GM18907 (cell line): Measurements from ENCODE around the gene PCGF3.
A peak's percentile ranks its signal among the peaks of the same experiment; 100 is the strongest.

Source experiments
- ATAC-seq: cut with Tn5 transposase; IDR thresholded peaks from one replicate; pipeline ENCODE4 v1.9.1; 2021; ENCODE audit warnings: mild to moderate bottlenecking, moderate library complexity; ENCODE audit not compliant: unreplicated experiment

Gene PCGF3

GRCh38 chr4:705278-706082 is at the start of gene PCGF3:
PCGF3 (plus strand) TSS chr4:705832; CDS start chr4:733681, 27,849 bp downstream.
- peak; percentile 90 for ATAC-seq

- ATAC-seq, result no peak
Observed at GRCh38 chr4:656436-657337, 48.9 kb upstream of the PCGF3 start.

- no peak for ATAC-seq
Observed at GRCh38 chr4:657338-657833, 48.2 kb upstream of the PCGF3 start.

DNA sequence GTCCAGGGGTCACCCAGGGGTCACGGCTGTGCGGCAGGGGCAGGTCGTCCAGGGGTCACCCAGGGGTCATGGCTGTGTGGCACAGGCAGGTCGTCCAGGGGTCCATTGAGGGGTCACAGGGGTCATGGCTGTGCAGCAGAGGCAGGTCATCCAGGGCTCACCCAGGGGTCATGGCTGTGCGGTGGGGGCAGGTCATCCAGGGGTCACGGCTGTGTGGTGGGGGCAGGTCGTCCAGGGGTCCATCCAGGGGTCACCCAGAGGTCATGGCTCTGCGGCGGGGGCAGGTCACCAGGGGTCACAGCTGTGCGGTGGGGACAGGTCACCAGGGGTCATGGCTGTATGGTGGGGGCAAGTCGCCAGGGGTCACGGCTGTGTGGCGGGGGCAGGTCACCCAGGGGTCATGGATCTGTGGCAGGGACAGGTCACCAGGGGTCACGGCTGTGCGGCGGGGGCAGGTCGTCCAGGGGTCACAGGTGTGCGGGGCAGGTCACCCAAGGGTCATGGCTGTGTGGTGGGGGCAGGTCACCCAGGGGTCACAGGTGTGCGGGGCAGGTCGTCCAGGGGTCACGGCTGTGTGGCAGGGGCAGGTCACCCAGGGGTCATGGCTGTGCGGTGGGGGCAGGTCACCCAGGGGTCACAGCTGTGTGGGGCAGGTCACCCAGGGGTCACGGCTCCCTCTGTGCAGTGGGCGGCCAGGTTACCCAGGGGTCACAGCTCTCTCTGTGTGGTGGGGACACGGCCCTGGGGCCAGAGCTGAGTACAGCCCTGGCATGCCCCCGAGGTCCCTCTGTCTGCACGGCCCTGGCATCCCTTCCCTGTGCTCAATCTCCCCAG is 47.6 kb upstream of the PCGF3 start:
- ATAC-seq, result no peak

DNA sequence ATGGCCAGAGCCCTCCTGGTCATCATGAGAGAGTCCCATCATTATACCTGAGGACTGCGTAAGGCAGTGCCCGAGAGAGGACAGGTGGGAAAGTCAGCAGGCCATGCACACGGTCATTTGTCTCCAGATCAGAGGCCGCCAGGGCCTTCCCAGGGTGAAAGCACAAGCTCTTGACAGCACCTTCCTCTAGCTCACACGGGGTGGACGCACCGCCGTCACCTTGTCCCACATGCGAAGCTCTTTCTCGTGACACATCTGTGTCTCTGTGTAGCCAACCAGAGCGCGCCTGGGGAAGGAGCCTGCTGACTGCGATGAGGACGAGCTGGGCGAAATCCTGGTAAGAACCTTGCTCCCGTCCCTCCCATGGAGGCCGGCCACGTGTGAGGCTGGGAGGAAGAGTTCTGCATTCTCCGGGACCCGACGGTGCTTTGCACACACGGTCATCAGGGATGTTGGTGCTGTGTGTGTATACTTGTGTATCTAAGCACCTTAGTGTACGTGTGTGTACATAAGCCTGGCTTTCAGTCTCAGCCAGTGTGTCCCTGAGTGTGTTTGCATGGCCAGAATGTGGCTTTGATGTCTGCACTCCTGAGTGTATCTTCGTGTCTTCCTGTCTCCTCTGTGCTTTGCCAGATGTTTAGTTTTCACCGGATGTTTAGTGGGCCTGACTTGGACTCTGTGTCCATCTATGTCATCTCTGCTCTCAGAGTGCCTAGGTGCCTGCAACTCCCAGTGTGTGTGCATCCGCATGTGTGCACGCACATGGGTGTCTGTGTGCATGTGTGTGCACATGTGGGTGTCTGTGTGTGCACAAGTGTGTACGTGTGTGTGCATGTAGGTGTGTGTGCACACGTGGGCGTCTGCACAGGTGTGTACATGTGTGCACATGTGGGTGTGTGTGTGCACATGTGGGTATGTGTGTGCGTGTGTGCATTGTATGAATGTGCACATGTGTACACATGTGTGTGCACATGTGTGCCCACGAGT is 46.7 kb upstream of the PCGF3 start:
- ATAC-seq, result no peak

DNA sequence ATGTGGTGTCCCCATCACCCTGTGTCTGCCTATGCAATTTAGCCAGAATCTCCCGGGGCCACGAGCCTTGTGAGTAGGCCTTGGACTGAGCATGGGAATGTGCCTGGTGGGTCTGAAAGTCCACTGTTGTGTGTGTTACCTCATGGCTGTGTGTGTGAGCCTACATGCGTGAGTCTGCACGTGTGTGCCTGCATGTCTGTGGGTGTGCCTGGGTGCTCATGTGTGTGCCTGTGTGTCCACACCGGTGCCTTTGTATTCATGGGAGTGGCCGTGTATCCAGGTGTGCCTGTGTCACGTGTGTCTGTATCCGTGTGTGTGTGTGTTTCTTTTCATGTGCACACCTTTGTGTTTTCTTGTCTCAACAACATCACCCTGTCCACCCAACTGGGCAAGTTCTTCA is 45.8 kb upstream of the PCGF3 start:
- no peak for ATAC-seq

DNA sequence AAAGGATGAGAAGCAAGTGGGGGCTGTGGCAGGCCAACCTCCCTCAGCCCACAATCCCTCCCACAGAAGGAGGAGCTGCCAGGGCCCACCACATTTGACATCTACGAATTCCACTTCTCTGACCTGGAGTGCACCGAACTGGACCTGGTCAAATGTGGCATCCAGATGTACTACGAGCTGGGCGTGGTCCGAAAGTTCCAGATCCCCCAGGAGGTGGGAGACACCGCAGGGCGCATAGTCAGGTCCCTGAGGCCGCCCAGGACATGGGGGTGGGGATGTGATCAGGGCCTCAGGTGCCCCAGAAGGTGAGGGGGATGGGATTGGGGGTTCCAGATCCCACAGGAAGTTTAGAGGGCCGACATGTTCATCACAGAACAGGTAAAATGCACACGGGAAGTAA is 45.2 kb upstream of the PCGF3 start:
- no peak for ATAC-seq

- no peak for ATAC-seq
Observed at GRCh38 chr4:661231-661630, 44.4 kb upstream of the PCGF3 start.

DNA sequence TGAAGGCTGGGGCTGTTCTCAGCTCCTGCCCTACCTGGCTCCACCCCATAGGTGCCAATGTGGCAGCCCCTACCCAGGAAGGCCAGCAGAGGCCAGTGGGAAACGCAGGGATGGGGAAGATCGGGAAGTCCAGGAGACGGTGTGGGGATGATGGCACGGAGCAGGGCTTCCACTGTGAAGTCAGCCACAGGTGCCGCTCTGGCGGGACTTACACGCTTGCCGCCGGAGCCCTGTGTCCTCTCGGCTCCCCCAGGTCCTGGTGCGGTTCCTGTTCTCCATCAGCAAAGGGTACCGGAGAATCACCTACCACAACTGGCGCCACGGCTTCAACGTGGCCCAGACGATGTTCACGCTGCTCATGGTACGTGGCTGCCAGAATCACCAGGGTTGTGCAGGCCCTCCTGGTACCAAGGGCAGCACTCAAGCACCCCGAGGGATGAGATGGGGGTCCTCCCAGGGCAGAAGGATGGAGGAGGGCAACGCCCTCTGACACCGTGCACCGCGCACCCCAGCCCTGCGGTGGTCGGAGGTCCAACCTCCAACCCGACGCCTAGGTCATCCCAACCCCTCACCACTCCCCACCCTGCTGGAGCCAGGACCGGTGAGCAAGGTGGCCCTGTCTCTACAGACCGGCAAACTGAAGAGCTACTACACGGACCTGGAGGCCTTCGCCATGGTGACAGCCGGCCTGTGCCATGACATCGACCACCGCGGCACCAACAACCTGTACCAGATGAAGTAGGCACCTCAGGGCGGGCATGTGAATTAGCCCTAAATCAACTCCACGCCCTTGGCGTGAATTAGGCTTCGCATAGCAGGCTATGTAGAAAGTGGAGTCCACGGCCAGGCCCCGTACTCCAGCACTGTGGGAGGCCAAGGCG is 43.5 kb upstream of the PCGF3 start:
- no peak for ATAC-seq

DNA sequence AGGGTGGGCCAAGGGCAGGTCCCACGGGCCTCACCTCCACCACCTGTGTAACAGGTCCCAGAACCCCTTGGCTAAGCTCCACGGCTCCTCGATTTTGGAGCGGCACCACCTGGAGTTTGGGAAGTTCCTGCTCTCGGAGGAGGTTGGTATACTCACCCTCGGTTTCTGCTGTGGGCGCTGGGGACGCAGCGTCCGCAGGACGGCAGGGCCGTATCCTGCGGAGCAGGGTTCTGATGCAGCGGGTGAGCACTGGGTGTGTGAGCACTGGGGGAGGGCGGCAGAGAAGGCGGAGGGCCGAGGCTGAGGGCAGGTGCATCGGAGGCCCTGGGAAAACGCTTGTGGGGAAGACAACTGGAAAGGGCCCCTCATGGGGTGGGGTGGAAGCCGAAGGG is 42.6 kb upstream of the PCGF3 start:
- ATAC-seq, result no peak

DNA sequence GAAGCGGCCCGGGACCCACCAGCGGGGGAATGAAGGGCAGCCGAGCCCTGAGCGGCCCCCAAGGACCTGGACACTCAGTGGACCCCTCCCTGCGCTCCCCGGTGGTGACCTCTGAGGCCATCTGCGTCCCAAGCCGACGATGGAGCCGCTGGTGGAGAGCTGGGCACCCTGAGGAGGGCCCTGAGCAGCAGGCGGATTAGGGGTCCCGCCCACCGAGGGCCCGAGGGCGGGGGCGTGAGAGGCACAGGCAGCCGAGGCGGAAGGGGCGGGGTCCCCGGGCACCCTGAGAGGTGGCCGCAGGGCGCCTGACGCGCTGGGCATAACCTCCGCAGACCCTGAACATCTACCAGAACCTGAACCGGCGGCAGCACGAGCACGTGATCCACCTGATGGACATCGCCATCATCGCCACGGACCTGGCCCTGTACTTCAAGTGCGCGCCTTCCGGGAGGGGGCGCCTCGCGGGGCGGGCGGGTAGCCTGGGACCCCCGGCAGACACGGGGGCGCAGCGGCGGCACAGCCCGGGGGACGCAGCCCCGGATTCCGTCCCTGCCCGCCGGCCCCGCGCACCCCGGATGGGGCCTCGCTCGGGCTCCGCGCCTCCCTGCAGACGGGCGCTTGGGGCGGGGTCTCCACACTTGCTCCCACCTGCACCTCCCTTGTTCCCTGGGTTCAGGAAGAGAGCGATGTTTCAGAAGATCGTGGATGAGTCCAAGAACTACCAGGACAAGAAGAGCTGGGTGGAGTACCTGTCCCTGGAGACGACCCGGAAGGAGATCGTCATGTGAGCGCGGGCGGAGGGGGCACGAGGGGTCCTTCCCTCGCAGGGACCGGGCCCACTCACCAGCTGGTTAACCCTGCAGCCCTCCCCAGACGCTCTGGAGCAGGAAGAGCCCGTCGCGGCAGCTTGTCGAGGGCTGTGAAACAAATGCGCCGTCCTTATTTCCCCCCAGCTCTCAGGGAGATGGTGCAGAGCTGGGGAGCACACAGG is 41.9 kb upstream of the PCGF3 start:
- peak; percentile 72 for ATAC-seq

DNA sequence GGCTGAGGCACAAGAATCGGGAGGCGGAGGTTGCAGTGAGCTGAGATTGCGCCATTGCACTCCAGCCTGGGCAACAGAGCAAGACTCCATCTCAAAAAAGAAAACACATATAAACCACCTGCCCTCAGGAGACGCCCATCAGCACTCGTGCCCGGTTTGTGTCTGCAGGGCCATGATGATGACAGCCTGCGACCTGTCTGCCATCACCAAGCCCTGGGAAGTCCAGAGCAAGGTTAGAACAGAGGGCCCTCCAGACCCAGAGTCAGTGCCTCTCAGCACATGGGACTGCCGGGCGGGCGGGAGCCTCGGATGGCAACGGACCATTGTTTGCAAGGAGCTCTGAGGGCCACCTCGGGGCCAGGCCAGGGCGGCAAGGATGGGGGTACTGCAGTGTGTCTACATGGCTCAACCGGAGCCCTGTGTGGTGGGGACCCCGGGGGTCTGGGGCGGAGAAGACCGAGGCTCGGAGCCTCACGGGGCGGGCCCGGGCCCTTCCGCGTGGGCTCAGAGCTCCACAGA is 40.9 kb upstream of the PCGF3 start:
- ATAC-seq, result no peak

GRCh38 chr4:665381-665750 is 40.3 kb upstream of the PCGF3 start:
- no peak for ATAC-seq

- ATAC-seq, result no peak
Observed at GRCh38 chr4:665751-666435, 39.7 kb upstream of the PCGF3 start.

- no peak for ATAC-seq
Observed at GRCh38 chr4:666436-666810, 39.2 kb upstream of the PCGF3 start.

- ATAC-seq, result no peak
Observed at GRCh38 chr4:666822-667544, 38.6 kb upstream of the PCGF3 start.
